Measurements from ENCODE around the gene PFKP.

The PFKP gene

DNA sequence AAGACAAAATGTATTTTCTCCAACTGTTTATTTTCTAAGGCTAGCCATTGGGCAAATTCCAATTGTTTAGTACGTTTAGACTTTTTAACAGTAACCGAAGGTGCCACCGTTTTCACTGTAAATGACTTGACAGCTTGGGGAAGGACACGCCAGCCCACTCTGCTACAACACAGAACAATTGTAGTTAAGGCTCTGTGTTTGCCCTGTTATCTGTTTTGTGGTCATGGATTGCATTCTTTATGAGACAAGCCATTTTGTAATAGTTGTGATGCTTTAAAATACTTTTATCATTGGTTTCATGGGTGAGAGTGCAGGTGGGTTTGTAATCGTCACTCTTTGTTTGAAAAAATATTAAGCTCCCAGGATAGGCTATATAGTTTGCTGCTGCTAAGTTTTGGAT is 111.8 kb downstream of the PFKP start:
- in situ Hi-C loops (cut with HindIII; ENCODE audit: low pct_unique_long_range_greater_than_20kb, low sequenced_read_pairs), result no loop called here
- DNase-seq (ENCODE audit: low read depth in 1 of 2, low spot score in 1 of 2), result no peak
- TF ChIP-seq JUND (IDR thresholded peaks at IDR 0.05; ENCODE audit: low read depth), result no peak

DNA sequence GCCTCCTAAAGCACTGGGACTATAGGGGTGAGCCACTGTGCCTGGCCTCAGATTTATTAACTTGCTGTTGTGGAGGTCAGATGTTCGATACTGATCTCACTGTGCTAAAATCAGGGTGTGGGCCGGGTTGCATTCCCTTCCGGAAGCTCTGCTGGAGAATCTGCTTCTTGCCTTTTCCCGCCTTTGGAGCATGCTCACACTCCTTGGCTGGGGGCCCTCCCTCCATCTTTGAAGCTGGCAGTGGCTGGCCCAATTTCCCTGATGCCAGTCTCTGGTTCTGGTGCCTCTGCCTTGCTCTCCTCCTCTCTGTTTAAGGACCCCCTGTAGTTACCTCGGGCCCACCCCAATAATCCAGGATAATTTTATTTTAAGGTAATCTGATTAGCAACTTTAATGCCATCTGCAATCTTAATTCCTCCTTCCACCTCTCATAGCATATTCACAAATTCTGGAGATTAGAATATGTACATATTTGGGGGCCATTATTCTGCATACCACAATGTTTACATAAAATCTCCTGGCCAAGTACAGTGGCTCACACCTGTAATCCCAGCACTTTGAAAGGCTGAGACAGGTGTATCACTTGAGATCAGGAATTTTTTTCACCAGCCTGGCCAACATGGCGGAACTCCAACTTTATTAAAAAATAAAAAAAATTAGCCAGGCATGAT is 113.1 kb downstream of the PFKP start:
- in situ Hi-C loops (cut with HindIII; ENCODE audit: low pct_unique_long_range_greater_than_20kb, low sequenced_read_pairs), result no loop called here
- TF ChIP-seq JUND (IDR thresholded peaks at IDR 0.05; ENCODE audit: low read depth), result no peak
- DNase-seq (ENCODE audit: low read depth in 1 of 2, low spot score in 1 of 2), result no peak

DNA sequence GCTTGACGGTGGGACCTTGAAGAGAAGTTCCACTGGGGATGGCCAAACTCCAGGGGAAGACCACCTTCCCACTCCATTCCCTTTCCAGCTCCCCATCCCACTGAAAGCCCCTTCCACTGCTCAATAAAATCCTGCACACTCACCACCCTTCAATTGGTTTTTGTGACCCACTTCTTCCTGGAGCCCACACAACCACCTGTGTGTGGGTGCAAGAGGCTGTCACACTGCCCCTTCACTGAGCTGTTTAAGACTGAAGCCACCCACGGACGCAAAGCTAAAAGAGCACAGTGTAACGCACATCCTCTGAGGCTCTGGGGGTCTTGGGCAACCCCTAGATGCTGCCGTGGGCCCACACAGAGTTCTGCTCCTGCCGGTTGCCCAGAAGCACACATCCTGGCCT is 118.0 kb downstream of the PFKP start:
- no peak for DNase-seq (ENCODE audit: low read depth in 1 of 2, low spot score in 1 of 2)
- no peak for TF ChIP-seq JUND (IDR thresholded peaks at IDR 0.05; ENCODE audit: low read depth)
- in situ Hi-C loops (cut with HindIII; ENCODE audit: low pct_unique_long_range_greater_than_20kb, low sequenced_read_pairs), result no loop called here

DNA sequence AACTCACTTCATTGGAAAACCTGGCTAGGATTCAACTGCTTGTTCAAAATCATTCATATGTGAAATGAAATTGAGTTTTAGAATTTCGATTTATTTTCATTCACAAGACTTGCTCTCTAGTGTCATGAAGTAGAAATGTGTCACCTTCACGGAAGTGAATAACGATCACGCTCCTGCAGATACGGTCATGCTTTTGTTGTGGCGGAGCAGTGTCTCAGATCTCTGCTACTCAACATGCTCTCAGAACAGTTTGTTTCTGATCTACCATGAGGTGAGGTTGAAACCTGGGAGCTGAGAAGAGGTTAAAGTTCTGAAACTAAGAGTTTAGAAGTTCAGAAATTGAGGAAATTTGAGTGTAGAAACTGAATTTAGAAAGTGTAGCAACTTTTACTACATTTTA is 119.0 kb downstream of the PFKP start:
- TF ChIP-seq JUND (IDR thresholded peaks at IDR 0.05; ENCODE audit: low read depth), result no peak
- in situ Hi-C loops (cut with HindIII; ENCODE audit: low pct_unique_long_range_greater_than_20kb, low sequenced_read_pairs), result no loop called here
- DNase-seq (ENCODE audit: low read depth in 1 of 2, low spot score in 1 of 2), result no peak

All from T47D (cell line).